ENCODE measurements around the gene CSTF1.

CSTF1 gene

DNA sequence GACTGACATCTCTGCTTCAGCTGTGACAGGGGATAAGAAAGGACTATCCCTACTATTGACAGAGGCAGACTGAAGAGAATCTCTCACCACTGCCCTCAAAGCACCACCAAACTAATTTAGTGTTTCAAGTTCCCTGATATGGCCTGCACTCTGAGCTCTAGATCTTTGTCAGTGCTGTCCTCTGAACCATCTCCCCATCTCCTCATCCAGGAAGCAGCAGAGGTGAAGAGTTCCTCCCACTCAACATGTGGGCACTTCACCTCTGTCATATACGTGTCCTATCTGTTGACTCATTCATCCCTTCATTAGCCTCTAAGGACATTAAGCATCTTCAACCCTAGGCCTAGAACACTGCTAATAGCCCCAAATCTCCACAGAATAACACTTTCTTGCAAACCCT is 19.6 kb upstream of the CSTF1 start:
- Histone ChIP-seq H3K27me3 (ENCODE audit: insufficient read depth, low read depth, severe bottlenecking) (no peaks in the 10 kb centered on the region), H3K27ac (no peak overlapping the region)

GRCh38 chr20:56373942-56374341 is 18.5 kb upstream of the CSTF1 start:
- no peak for TF ChIP-seq CTCF (IDR thresholded peaks at IDR 0.05; ENCODE audit: low read depth, low read length)
- H3K27me3 ChIP-seq (ENCODE audit: insufficient read depth, low read depth, severe bottlenecking) = no peaks in the 10 kb centered on the region
- H3K27ac ChIP-seq = no peak overlapping the region
- peaks cover 95% of the 10 kb centered on the region for H3K36me3 ChIP-seq
- DNase-seq = no peak
- no peaks in the 10 kb centered on the region for H3K9me3 ChIP-seq (ENCODE audit: severe bottlenecking)
- no peak overlapping the region for H3K4me3 ChIP-seq (ENCODE audit: low read depth, low read length)

More for the DNA sequence above, 19.6 kb upstream of the CSTF1 start:
- H3K4me3 ChIP-seq (ENCODE audit: low read depth, low read length) = no peak overlapping the region
- no peaks in the 10 kb centered on the region for H3K9me3 ChIP-seq (ENCODE audit: severe bottlenecking)
- TF ChIP-seq CTCF (IDR thresholded peaks at IDR 0.05; ENCODE audit: low read depth, low read length) = no peak
- DNase-seq = no peak
- peaks cover 87% of the 10 kb centered on the region for H3K36me3 ChIP-seq

DNA sequence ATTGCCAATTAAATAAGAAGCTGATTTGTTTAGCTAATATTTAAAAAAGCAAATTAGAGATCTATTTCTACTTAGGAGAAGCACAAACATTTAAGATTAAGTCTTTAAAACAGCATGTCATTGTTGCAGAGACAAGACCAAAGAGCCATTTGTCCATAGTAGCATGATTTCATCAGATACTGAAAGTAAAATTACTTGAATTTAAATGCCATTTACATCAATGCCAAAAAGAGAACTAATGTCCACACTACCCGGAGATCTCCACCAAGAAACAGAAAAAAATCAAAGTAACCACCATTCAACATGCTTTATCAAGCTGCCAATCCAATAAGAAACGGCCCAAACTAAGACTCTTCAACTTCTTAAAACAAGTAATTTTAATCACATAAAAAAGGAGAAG is 16.1 kb upstream of the CSTF1 start:
- H3K27me3 ChIP-seq (ENCODE audit: insufficient read depth, low read depth, severe bottlenecking) = no peaks in the 10 kb centered on the region
- no peak overlapping the region for H3K4me3 ChIP-seq (ENCODE audit: low read depth, low read length)
- no peak overlapping the region for H3K27ac ChIP-seq
- H3K9me3 ChIP-seq (ENCODE audit: severe bottlenecking) = no peaks in the 10 kb centered on the region
- TF ChIP-seq CTCF (IDR thresholded peaks at IDR 0.05; ENCODE audit: low read depth, low read length) = no peak
- no peak for DNase-seq
- H3K36me3 ChIP-seq = peaks cover 87% of the 10 kb centered on the region

GRCh38 chr20:56378386-56378785 is 14.1 kb upstream of the CSTF1 start:
- no peaks in the 10 kb centered on the region for H3K27me3 ChIP-seq (ENCODE audit: insufficient read depth, low read depth, severe bottlenecking)
- H3K4me3 ChIP-seq (ENCODE audit: low read depth, low read length) = no peak overlapping the region
- no peak for TF ChIP-seq CTCF (IDR thresholded peaks at IDR 0.05; ENCODE audit: low read depth, low read length)
- no peaks in the 10 kb centered on the region for H3K9me3 ChIP-seq (ENCODE audit: severe bottlenecking)
- H3K36me3 ChIP-seq = peaks cover 89% of the 10 kb centered on the region
- no peak for DNase-seq
- no peak overlapping the region for H3K27ac ChIP-seq

DNA sequence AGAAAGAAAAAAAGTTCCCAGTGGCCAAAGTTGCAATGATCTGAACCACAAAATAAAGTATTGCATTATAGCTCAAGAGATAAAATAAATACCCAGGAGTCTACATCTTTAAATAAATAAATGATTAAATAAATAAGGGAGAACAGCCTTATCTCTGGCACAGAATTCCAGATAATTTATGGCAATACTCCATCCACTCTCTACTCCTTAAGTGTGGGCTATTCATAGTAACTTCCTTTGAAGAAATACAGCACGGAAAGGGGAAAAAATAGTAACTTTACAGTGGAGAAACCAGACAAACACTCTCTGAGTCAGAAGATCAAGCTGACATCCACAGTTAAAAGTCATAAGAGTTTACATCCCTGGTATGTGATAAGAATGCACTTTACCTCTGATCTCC is 12.1 kb upstream of the CSTF1 start:
- no peaks in the 10 kb centered on the region for H3K27me3 ChIP-seq (ENCODE audit: insufficient read depth, low read depth, severe bottlenecking)
- peaks cover 89% of the 10 kb centered on the region for H3K36me3 ChIP-seq
- DNase-seq = no peak
- TF ChIP-seq CTCF (IDR thresholded peaks at IDR 0.05; ENCODE audit: low read depth, low read length) = no peak
- no peak overlapping the region for H3K4me3 ChIP-seq (ENCODE audit: low read depth, low read length)
- H3K27ac ChIP-seq = no peak overlapping the region
- H3K9me3 ChIP-seq (ENCODE audit: severe bottlenecking) = no peaks in the 10 kb centered on the region

GRCh38 chr20:56381501-56381900 is 10.9 kb upstream of the CSTF1 start:
- DNase-seq = no peak
- no peaks in the 10 kb centered on the region for H3K27me3 ChIP-seq (ENCODE audit: insufficient read depth, low read depth, severe bottlenecking)
- peaks cover 89% of the 10 kb centered on the region for H3K36me3 ChIP-seq
- no peak for TF ChIP-seq CTCF (IDR thresholded peaks at IDR 0.05; ENCODE audit: low read depth, low read length)
- H3K27ac ChIP-seq = no peak overlapping the region
- H3K9me3 ChIP-seq (ENCODE audit: severe bottlenecking) = no peaks in the 10 kb centered on the region
- no peak overlapping the region for H3K4me3 ChIP-seq (ENCODE audit: low read depth, low read length)

Measured in WERI-Rb-1 (cell line).